ENCODE data around the gene RABIF.

RABIF gene

GRCh38 chr1:202871367-202871766 lies 17.6 kb downstream of the RABIF start:
- DNase-seq, result no peak

- DNase-seq, result no peak
These were observed 26.0 kb downstream of the RABIF start for GRCh38 chr1:202862679-202863560.

GRCh38 chr1:202861420-202862132 lies 27.4 kb downstream of the RABIF start:
- DNase-seq, result peak; percentile 83 to 84

GRCh38 chr1:202860744-202861419 lies 28.1 kb downstream of the RABIF start:
- peak; percentile 38 to 41 for DNase-seq

- DNase-seq, result no peak
These were observed 30.0 kb downstream of the RABIF start for GRCh38 chr1:202858789-202859414.

GRCh38 chr1:202858331-202858730 lies 30.6 kb downstream of the RABIF start:
- peak; percentile 96 for DNase-seq

- DNase-seq, result no peak
These were observed 31.8 kb downstream of the RABIF start for GRCh38 chr1:202857136-202857610.

GRCh38 chr1:202856014-202856413 lies 32.9 kb downstream of the RABIF start:
- no peak for DNase-seq

GRCh38 chr1:202854787-202855186 lies 34.2 kb downstream of the RABIF start:
- no peak for DNase-seq

- peak; percentile 68 to 69 for DNase-seq
These were observed 36.6 kb downstream of the RABIF start for GRCh38 chr1:202852163-202852904.

GRCh38 chr1:202850593-202851362 lies 38.2 kb downstream of the RABIF start:
- DNase-seq, result no peak

GRCh38 chr1:202848191-202848542 lies 40.8 kb downstream of the RABIF start:
- DNase-seq, result no peak

- no peak for DNase-seq
These were observed 44.0 kb downstream of the RABIF start for GRCh38 chr1:202844935-202845334.

- DNase-seq, result no peak
These were observed 44.7 kb downstream of the RABIF start for GRCh38 chr1:202844259-202844658.

- DNase-seq, result no peak
These were observed 45.9 kb downstream of the RABIF start for GRCh38 chr1:202843081-202843480.

- DNase-seq, result no peak
These were observed 51.1 kb downstream of the RABIF start for GRCh38 chr1:202837746-202838262.

GRCh38 chr1:202836623-202837403 lies 52.1 kb downstream of the RABIF start:
- peak; percentile 45 to 47 for DNase-seq

GRCh38 chr1:202835548-202836072 lies 53.3 kb downstream of the RABIF start:
- peak; percentile 39 to 55 for DNase-seq

GRCh38 chr1:202834771-202835547 lies 54.0 kb downstream of the RABIF start:
- no peak for DNase-seq
